GM18499 (cell line): Measurements from ENCODE around the gene DOHH.
"Not testable (repeated sequence)": the region's sequence is repeated elsewhere in the genome, so short reads cannot be mapped to it uniquely, and the experiment has no call there.

ENCODE experiments used
- ATAC-seq: cut with Tn5 transposase; IDR thresholded peaks from one replicate; pipeline ENCODE4 v1.9.1; 2021; ENCODE audit warnings: moderate number of reproducible peaks; ENCODE audit not compliant: insufficient read depth, unreplicated experiment

The DOHH gene

DNA sequence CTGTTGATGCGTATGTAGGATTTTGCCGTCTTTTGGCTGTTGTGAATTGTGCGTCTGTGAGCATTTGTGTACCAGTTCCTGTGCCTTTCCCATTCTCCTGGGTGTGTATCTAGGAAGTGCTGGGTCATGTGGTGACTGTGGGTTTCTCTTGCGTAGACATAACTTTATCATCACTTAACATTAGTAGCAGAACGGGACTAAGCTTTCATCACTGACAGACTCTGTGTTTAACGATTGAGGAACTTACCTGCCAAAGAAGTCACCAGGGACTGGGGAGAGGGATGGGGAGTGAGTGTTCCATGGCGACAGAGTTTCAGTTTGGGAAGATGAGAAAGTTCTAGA is 20.6 kb upstream of the DOHH start:
- ATAC-seq = no peak

DNA sequence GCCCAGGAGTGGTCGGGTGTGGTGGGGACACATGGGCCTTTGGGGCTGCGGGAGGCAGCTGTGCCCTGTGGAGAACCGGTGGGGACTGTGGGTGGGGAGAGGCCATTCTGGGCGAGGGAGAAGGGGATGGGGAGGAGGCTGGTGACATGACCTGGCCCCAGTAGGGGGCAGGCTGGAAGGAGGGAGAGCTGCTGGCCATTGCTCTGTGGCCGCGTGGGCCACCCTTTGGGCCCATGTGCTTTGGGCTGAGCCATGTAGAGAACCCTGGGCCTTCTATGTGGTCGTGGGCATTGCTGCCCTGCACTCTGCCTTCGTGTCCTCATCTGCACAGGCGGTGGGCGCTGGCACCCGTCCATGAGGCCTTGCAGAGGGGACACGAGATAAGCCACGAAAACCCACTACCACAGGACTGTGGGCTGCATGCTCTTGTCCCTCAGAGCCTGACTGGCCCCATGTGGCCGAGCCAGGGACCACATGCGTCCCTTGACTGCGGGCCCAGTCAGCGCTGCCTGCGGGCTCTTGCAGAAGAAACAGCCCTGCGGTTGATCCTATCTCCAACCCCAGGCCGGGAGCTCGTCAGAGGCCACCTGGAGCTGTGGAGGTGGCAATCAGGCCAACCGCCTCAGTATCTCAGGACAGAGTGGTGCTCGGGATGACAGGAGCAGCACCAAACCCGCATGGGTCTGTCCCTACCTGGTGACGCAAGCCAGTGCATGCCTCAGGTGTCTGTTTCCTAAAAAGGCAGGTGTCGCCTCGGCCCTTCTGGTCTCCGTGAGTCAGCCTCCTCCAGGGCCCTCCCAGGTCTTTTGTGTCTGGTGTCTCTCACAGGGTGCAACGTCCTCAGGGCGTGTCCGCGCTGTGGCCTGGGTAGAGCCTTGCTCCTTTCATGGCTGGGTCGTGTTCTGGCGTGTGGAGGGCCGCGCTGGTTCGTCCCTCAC is 20.0 kb upstream of the DOHH start:
- no peak for ATAC-seq

GRCh38 chr19:3519126-3519525 is 18.7 kb upstream of the DOHH start:
- no peak for ATAC-seq

- no peak for ATAC-seq
Measured at GRCh38 chr19:3518659-3519058, 18.2 kb upstream of the DOHH start.

GRCh38 chr19:3518255-3518654 is 17.8 kb upstream of the DOHH start:
- ATAC-seq = no peak

GRCh38 chr19:3517638-3518037 is 17.2 kb upstream of the DOHH start:
- ATAC-seq = no peak

DNA sequence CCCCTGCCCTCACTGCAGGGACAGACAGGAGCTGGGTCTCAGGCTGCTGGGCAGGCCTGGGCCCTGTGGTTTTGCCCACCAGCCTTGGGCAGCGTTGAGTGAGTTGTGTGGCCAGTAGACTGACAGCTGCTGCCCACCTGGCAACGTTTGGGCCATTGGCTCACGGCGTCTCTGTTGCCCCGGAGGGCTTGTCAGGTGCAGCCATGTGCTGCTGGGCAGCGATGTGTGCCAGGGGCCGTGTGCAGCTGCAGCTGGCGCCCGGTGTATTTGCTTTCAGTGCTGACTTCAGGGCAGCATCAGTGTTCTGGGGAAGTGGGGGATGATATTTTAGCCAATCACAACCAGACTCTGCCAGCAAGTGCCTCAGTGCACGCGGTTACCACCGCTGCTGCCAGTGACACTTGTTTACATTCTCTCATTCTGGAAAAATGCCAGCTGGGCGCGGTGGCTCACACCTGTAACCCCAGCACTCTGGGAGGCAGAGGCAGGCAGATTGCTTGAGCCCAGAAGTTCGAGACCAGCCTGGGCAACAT is 16.3 kb upstream of the DOHH start:
- no peak for ATAC-seq

DNA sequence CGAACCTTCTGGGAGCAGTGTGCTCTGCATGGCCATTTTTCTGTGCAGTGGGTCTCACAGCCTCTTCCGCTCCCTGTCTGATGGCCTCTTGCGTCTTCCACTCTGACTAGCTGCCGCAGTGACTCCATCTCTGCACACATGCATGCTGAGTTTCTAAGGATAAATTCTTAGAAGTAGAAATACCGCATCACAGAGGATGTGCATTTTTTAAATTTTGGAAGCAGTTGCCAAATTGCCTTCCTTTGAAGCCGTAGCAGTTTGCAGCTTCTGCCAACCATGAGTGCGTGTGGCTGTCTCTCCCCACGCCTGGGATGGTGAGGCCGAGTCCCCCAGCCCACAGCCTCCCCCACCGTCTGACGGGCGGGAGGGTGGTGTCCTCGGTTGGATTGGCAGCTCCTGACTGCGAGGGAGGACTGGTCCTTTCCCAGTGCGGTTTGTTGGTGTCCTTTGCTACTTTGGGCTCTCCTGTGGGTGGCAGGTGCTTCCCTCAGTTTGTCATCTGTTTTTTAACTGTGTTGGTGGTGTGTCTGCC is 15.5 kb upstream of the DOHH start:
- ATAC-seq = no peak

DNA sequence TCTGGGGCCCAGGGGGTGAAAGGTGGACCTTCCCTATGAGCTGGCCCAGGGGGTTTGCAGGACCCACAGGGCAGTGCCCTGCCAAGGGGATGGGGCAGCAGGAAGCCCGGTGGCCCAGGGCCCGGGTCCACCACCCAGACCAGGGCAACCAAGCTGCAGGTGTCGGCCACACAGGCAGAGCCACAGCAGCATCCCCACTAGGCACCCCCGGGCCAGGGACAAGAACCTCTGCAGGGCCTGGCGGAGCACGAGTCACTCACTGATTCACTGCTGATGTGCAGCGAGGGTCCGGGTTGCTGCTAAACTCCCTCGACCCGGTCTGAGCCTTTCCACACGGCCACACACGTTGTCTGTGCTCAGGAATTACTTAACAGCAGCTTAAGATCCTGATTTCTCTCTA is 14.5 kb upstream of the DOHH start:
- ATAC-seq = no peak

DNA sequence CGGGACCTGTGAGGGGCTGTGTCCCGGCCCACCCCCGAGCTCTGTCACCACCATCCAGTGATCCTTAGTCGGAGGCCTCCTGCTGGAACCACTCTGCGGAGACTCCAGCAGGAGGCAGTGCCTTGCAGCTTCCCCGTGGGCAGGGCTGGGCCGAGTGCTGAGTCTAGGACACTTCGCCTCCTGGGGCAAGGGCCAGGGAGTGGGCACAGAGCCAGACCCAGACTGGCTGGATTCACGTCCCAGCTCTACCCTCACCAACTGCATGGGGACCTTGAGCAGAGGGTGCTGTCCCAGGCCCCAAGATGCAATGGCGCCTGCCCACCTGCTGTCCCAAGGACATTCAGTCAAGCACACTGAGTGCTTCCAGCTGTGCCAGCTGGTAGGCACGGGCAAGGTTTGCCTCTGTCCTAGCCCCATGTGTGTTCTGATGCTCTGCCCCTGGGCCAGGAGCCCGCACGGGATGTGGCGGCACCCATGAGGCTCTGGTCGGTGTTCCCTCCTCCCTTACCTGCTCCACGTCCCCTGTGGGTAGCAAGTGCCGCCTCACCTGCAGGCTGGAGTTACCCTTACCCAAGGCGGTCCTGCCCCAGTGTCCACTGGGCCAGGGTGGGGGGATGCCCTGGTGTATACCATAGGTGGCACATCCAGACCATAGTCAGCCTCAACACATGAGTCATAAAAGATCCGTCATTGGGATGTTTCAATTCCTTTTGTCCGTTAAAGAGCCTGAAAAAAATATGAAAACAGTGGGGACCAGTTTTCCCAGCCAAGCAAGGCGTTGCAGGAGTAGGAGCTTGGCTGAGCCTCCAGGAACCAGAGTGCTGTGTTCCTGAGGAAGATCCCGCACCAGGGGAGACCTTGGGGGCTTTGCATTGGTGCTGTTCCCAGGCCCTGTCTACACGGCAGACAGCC is 13.0 kb upstream of the DOHH start:
- ATAC-seq = no peak

DNA sequence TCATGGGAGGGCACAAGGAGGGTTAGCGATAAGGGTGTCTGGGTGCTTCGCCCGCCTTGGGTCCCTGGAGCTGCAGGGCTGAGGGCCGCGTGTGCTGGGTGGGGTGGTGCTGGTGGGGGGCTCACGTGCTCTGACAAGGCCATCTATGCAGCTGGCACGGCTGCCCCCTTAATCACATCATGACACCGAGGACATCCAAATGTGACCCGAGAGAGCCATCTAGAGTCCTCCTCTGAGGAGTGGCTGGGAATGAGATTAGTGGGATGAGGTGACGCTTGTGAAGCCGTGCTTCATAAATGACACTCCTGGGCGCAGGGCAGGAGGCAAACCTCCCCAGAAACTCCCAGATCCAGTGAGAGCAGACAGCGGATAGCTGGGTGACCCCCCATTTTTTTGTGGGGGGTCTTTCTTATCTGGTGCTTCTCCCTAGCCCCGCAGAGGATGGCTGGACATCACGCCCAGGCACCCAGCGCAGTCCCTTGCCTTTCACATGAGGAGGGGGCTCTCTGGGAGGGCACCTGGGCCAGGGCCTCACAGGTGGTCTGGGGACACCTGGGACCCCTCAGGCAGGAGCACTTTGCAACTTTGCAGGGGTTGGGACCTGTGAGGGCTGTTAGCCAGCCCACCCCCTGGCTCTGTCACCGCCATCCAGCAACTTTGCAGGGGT is 12.2 kb upstream of the DOHH start:
- ATAC-seq = no peak

- no peak for ATAC-seq
Measured at GRCh38 chr19:3511506-3512251, 11.2 kb upstream of the DOHH start.

- no peak for ATAC-seq
Measured at GRCh38 chr19:3510727-3511126, 10.3 kb upstream of the DOHH start.

- no peak for ATAC-seq
Measured at GRCh38 chr19:3509566-3509989, 9.1 kb upstream of the DOHH start.

DNA sequence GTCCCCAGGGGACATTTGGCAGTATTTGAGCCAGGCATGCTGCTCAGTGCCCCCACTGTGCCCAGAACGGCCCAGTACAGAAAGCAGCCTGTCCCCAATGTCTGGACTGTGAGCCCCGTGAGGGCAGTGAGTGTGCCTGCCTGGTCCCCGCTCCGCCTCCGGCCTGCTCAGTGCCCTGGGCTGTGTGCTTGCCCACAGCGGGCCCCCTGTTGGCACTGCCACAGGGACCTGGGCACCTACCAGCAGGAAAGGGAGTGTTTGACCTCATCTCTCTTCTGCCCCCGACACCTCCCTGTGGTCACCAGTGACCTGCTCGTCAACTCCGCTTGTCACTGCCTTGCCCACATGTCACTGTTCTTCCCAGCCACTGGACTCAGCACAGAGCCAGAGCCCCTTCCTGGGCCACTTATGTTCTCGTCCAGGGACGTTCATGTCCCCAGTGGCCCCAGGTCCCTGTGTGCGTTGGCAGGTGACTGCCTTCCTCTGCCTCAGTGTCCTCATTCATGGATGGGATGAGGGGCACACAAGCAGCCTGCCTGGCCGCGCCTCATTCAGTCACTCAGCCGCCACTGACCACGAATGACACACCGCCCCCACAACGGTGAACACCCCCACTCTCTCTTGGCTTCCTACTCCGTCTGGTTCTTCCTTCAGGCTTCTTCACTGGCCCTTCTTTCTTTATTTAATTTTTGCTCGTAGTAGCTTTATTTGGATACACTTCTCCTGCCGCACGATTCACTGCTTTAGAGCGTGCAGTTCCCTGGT is 8.5 kb upstream of the DOHH start:
- ATAC-seq = no peak

DNA sequence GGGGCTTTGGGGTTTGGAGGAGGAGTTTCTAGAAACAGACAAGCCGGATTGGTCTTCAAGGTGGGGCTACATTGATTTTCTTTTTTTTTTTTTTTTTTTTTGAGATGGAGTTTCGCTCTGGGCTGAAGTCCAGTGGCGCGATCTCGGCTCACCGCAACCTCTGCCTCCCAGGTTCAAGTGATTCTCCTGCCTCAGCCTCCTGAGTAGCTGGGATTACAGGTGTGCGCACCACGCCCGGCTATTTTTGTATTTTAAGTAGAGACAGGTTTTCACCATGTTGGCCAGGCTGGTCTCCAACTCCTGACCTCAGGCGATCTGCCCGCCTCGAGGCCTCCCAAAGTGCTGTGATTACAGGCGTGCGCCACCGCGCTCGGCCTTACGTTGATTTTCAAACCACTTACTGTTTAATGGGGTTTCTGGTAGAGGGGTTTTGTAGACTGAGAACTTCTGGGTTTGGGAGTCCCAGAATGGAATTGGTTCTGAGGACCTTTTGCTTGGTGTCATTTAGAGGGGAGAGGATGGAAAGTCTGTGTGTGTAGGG is 7.7 kb upstream of the DOHH start:
- ATAC-seq = not testable (repeated sequence)

- no peak for ATAC-seq
Measured at GRCh38 chr19:3507371-3508120, 7.1 kb upstream of the DOHH start.
